Activated CD8-positive, alpha-beta T cell treated with anti-CD3 and anti-CD28 coated beads for 36 hours (primary cell): ENCODE data around the gene FBXL5. TPM values are rescaled to one million over a fixed set of nuclear protein-coding genes. Genes with fewer than 3 reads are reported as not detected.

Experiments used
- ATAC-seq: fragments of 200-7000 bp; cut with Tn5 transposase; one replicate; pipeline ENCODE4 v1.10.0; 2021; ENCODE audit warnings: mild to moderate bottlenecking, moderate library complexity
- CTCF ChIA-PET: fragments of 350-600 bp; sonication (Branson Sonifier 250); formaldehyde crosslinking; loops from one replicate; lab custom pipeline; 2021; ENCODE audit warnings: antibody characterized with exemption; lab: Charles Lee
- POLR2A ChIA-PET: fragments of 350-600 bp; sonication (Branson Sonifier 250); formaldehyde crosslinking; loops from one replicate; lab custom pipeline; 2021; ENCODE audit warnings: antibody characterized with exemption; lab: Charles Lee
- DNase-seq: peaks from one replicate; pipeline ENCODE4 v3.0.0-alpha.2; 2020
- H3K27ac Mint-ChIP-seq: one replicate; pipeline ENCODE4 v1.8.0; 2021; ENCODE audit warnings: mild to moderate bottlenecking, mixed read lengths
- H3K27me3 Mint-ChIP-seq: one replicate; pipeline ENCODE4 v1.8.0; 2021; ENCODE audit warnings: mixed read lengths
- H3K36me3 Mint-ChIP-seq: one replicate; pipeline ENCODE4 v1.8.0; 2021; ENCODE audit warnings: low read depth, mixed read lengths
- H3K4me1 Mint-ChIP-seq: one replicate; pipeline ENCODE4 v1.8.0; 2021; ENCODE audit warnings: low read depth, mixed read lengths
- H3K4me3 Mint-ChIP-seq: one replicate; pipeline ENCODE4 v1.8.0; 2021; ENCODE audit warnings: mild to moderate bottlenecking, moderate library complexity, mixed read lengths
- H3K9me3 Mint-ChIP-seq: one replicate; pipeline ENCODE4 v1.8.0; 2021; ENCODE audit warnings: mixed read lengths
- CTCF ChIP-seq: fragments of 200-600 bp; IDR thresholded peaks from one replicate; pipeline ENCODE4 v1.8.0; 2022; ENCODE audit warnings: antibody characterized with exemption, mild to moderate bottlenecking
- intact Hi-C: fragments of 100-400 bp; cut with micrococcal nuclease; formaldehyde crosslinking; loops from one replicate; pipeline ENCODE4 v1.10.0; 2022
- total RNA-seq, 2 experiments: library from RNA; stranded (reverse); gene quantifications; one replicate each; pipeline ENCODE4 v1.2.3, GENCODE V29; 2021

The FBXL5 gene
- total RNA-seq, 2 experiments from 2014 or later, result 27.5 to 32.2 TPM

DNA sequence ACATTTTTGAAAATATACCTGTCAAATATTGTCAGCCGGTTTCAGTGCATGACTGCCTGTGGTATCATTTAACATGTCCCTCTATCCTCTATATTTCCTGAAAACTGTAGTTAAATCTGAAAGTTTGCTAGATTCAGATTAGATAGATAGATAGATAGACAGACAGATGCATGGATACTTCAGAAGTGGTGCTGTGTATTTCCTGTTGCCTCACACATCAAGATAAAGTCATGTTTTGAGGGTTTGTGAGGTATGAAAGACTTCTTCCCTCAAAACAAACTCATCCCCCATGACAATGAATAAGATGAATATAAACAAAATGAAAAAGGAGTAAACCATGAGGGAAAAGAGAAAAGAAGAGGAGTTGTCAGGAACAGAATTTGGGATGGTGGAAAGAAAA lies 41.7 kb upstream of the FBXL5 start:
- Mint-ChIP-seq H3K9me3 (no peaks in the 10 kb centered on the region), H3K36me3 (no peaks in the 10 kb centered on the region), H3K4me3 (no peak overlapping the region), H3K27me3 (peaks cover 23% of the 10 kb centered on the region), H3K4me1 (no peaks in the 10 kb centered on the region), H3K27ac (no peak overlapping the region)
- no peak for TF ChIP-seq CTCF
- ATAC-seq (no peak), DNase-seq (no peak)
- intact Hi-C loops, result no loop called here
- POLR2A ChIA-PET, result no interaction called here
- CTCF ChIA-PET, result no interaction called here

- Mint-ChIP-seq H3K27ac (no peak overlapping the region), H3K9me3 (no peaks in the 10 kb centered on the region), H3K4me1 (no peaks in the 10 kb centered on the region), H3K27me3 (peaks cover 20% of the 10 kb centered on the region), H3K4me3 (no peak overlapping the region), H3K36me3 (no peaks in the 10 kb centered on the region)
- ChIA-PET POLR2A (no interaction called here), CTCF (interaction anchor here (2.8 kb wide), 1 partner anchor 13 kb away, joined by 8 read pairs; the partner anchor contains the start of gene FAM200B)
- ATAC-seq (no peak), DNase-seq (no peak)
- no peak for TF ChIP-seq CTCF
- intact Hi-C loops, result no loop called here
These were observed 40.6 kb upstream of the FBXL5 start for GRCh38 chr4:15695729-15696128.

- ChIA-PET POLR2A (no interaction called here), CTCF (interaction anchor here (1.2 to 2.8 kb wide), 2 partner anchors 13 to 187 kb away, joined by 4 to 8 read pairs; partner anchors contain the start of gene FAM200B)
- Mint-ChIP-seq H3K4me3 (no peak overlapping the region), H3K27ac (no peak overlapping the region), H3K27me3 (peaks cover 20% of the 10 kb centered on the region), H3K4me1 (no peaks in the 10 kb centered on the region), H3K36me3 (no peaks in the 10 kb centered on the region), H3K9me3 (no peaks in the 10 kb centered on the region)
- DNase-seq (no peak), ATAC-seq (no peak)
- TF ChIP-seq CTCF, result no peak
- intact Hi-C loops, result no loop called here
These were observed 40.1 kb upstream of the FBXL5 start for GRCh38 chr4:15695240-15695699.

DNA sequence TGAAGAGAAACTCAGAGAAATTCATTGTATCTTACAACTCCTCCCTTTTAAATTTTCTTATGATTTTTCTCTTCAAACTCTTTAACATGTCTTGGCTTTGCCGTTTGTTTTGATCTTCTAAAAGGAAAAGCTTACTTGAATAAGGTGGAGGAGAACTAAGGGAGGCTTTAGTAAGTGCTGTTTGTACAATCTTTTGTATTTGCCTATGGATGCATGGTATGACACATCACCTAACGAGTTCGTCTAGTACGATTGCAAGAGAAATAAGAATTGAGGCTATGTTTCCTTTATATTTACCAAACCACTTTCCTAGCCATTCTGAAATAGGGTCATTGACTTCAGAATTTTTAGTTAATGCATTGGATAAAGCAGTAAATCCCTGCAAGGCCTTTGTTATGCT lies 39.3 kb upstream of the FBXL5 start:
- peaks cover 14% of the 10 kb centered on the region for H3K27me3 Mint-ChIP-seq
- ATAC-seq, result no peak
- H3K4me3 Mint-ChIP-seq, result no peak overlapping the region
- no peaks in the 10 kb centered on the region for H3K36me3 Mint-ChIP-seq
- no peak for TF ChIP-seq CTCF
- H3K27ac Mint-ChIP-seq, result no peak overlapping the region
- POLR2A ChIA-PET, result no interaction called here
- H3K9me3 Mint-ChIP-seq, result no peaks in the 10 kb centered on the region
- CTCF ChIA-PET, result interaction anchor here (1.1 to 2.8 kb wide), 3 partner anchors 10 to 188 kb away, joined by 3 to 8 read pairs (median 4); partner anchors contain the start of gene FAM200B
- H3K4me1 Mint-ChIP-seq, result no peaks in the 10 kb centered on the region
- intact Hi-C loops, result no loop called here
- no peak for DNase-seq

- H3K27ac Mint-ChIP-seq, result no peak overlapping the region
- H3K4me3 Mint-ChIP-seq, result no peak overlapping the region
- ATAC-seq, result no peak
- POLR2A ChIA-PET, result interaction anchor here (1.4 kb wide), 1 partner anchor 38 kb away, joined by 5 read pairs; no protein-coding TSS in a partner anchor
- intact Hi-C loops, result no loop called here
- TF ChIP-seq CTCF, result no peak
- H3K36me3 Mint-ChIP-seq, result peaks cover 4% of the 10 kb centered on the region
- no peak for DNase-seq
- CTCF ChIA-PET, result interaction anchor here (1.4 kb wide), 1 partner anchor 113 kb away, joined by 4 read pairs; no protein-coding TSS in a partner anchor
- H3K27me3 Mint-ChIP-seq, result peaks cover 3% of the 10 kb centered on the region
- no peaks in the 10 kb centered on the region for H3K4me1 Mint-ChIP-seq
- H3K9me3 Mint-ChIP-seq, result no peaks in the 10 kb centered on the region
These were observed 37.4 kb upstream of the FBXL5 start for GRCh38 chr4:15692602-15693001.
